ENCODE results near the gene C11orf65.

DNA sequence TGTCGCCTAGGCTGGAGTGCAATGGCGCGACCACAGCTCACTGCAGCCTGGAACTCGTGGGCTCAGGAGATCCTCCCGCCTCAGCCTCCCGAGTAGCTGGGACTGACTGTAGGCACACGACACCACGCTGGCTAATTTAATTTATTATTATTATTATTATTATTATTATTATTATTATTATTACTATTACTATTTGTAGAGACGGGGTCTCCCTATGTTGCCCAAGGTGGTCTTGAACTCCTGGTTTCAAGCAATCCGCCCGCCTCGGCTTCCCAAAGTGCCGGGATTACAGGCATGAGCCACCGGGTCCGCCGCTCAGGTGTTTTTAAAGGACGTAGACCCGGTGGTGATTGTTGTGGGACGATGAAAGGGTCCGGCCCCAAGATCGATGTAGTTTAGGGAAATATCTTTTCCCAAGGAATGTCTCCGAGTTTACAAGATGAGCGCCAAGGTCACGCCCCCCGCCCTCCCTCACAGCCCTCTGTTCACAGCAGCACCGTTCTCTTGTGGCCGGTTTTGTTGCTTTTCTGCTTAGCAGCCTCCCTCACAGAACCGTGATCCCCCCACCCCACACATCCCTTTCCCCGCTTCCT is 31.6 kb upstream of the C11orf65 start:
- TF ChIP-seq, protein P1, sequence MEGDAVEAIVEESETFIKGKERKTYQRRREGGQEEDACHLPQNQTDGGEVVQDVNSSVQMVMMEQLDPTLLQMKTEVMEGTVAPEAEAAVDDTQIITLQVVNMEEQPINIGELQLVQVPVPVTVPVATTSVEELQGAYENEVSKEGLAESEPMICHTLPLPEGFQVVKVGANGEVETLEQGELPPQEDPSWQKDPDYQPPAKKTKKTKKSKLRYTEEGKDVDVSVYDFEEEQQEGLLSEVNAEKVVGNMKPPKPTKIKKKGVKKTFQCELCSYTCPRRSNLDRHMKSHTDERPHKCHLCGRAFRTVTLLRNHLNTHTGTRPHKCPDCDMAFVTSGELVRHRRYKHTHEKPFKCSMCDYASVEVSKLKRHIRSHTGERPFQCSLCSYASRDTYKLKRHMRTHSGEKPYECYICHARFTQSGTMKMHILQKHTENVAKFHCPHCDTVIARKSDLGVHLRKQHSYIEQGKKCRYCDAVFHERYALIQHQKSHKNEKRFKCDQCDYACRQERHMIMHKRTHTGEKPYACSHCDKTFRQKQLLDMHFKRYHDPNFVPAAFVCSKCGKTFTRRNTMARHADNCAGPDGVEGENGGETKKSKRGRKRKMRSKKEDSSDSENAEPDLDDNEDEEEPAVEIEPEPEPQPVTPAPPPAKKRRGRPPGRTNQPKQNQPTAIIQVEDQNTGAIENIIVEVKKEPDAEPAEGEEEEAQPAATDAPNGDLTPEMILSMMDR (IDR thresholded peaks at IDR 0.05; ENCODE audit: insufficient read depth, low read depth, low read length): no peak
- no peak for TF ChIP-seq EZH2 (IDR thresholded peaks at IDR 0.05; ENCODE audit: insufficient read depth, low read length)
